KMS-11 (cell line): ENCODE measurements around the gene CHRDL1.

Experiments
- H2AFZ ChIP-seq: fragments of 200-600 bp; sonication (generic); 2 replicates; pipeline ENCODE4 v1.6.1; 2016; ENCODE audit warnings: antibody characterized with exemption, mixed run types, low read depth
- H3K27ac ChIP-seq: fragments of 200-600 bp; sonication (generic); 2 replicates; pipeline ENCODE4 v1.6.1; 2016; ENCODE audit warnings: mild to moderate bottlenecking, mixed run types
- H3K27me3 ChIP-seq: fragments of 200-600 bp; sonication (generic); 2 replicates; pipeline ENCODE4 v1.6.1; 2017; ENCODE audit warnings: mild to moderate bottlenecking, low read depth, mixed run types, moderate library complexity; ENCODE audit not compliant: insufficient read depth
- H3K36me3 ChIP-seq: fragments of 200-600 bp; sonication (generic); 2 replicates; pipeline ENCODE4 v1.6.1; 2017; ENCODE audit warnings: mild to moderate bottlenecking, mixed run types; ENCODE audit not compliant: insufficient read depth
- H3K4me1 ChIP-seq: fragments of 200-600 bp; sonication (generic); 2 replicates; pipeline ENCODE4 v1.6.1; 2016; ENCODE audit warnings: mild to moderate bottlenecking, low read depth, mixed run types; ENCODE audit not compliant: poor library complexity, severe bottlenecking
- H3K4me2 ChIP-seq: fragments of 200-600 bp; sonication (generic); 2 replicates; pipeline ENCODE4 v1.7.0; 2016; ENCODE audit warnings: mild to moderate bottlenecking, mixed run types
- H3K4me3 ChIP-seq: fragments of 200-600 bp; sonication (generic); IDR thresholded peaks from 2 replicates; pipeline ENCODE4 v1.6.1; 2017; ENCODE audit warnings: low read depth, low read length, mixed read lengths; ENCODE audit not compliant: insufficient read depth
- H3K79me2 ChIP-seq: fragments of 200-600 bp; sonication (generic); 2 replicates; pipeline ENCODE4 v1.6.1; 2016; ENCODE audit warnings: low read depth, mixed run types; ENCODE audit not compliant: insufficient read depth
- H3K9ac ChIP-seq: fragments of 200-600 bp; sonication (generic); 2 replicates; pipeline ENCODE4 v1.6.1; 2016; ENCODE audit warnings: mild to moderate bottlenecking, mixed run types
- H4K20me1 ChIP-seq: fragments of 200-600 bp; sonication (generic); 2 replicates; pipeline ENCODE4 v1.6.1; 2016; ENCODE audit warnings: mild to moderate bottlenecking, mixed run types; ENCODE audit not compliant: insufficient read depth
- TF ChIP-seq, protein P1 (sequence below): fragments of 200-600 bp; sonication (generic); conservative IDR thresholded peaks from 2 replicates; pipeline ENCODE4 v1.6.1; 2017; ENCODE audit warnings: low read depth, mild to moderate bottlenecking, antibody characterized with exemption, low read length, moderate library complexity, mixed read lengths

CHRDL1 gene

GRCh38 chrX:110743679-110744340 is 51.8 kb downstream of the CHRDL1 start:
- Histone ChIP-seq H3K4me2 (no peak overlapping the region), H3K36me3 (no peaks in the 10 kb centered on the region), H2AFZ (no peak overlapping the region), H3K27me3 (no peaks in the 10 kb centered on the region), H3K4me1 (no peaks in the 10 kb centered on the region), H3K79me2 (no peaks in the 10 kb centered on the region), H3K4me3 (no peak overlapping the region), H4K20me1 (no peaks in the 10 kb centered on the region), H3K9ac (no peak overlapping the region), H3K27ac (no peak overlapping the region)
- TF ChIP-seq, protein P1, sequence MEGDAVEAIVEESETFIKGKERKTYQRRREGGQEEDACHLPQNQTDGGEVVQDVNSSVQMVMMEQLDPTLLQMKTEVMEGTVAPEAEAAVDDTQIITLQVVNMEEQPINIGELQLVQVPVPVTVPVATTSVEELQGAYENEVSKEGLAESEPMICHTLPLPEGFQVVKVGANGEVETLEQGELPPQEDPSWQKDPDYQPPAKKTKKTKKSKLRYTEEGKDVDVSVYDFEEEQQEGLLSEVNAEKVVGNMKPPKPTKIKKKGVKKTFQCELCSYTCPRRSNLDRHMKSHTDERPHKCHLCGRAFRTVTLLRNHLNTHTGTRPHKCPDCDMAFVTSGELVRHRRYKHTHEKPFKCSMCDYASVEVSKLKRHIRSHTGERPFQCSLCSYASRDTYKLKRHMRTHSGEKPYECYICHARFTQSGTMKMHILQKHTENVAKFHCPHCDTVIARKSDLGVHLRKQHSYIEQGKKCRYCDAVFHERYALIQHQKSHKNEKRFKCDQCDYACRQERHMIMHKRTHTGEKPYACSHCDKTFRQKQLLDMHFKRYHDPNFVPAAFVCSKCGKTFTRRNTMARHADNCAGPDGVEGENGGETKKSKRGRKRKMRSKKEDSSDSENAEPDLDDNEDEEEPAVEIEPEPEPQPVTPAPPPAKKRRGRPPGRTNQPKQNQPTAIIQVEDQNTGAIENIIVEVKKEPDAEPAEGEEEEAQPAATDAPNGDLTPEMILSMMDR = no peak

- Histone ChIP-seq H3K4me3 (no peak overlapping the region), H3K27me3 (no peaks in the 10 kb centered on the region), H3K4me2 (no peak overlapping the region), H2AFZ (no peak overlapping the region), H3K36me3 (no peaks in the 10 kb centered on the region), H4K20me1 (no peaks in the 10 kb centered on the region), H3K9ac (no peak overlapping the region), H3K79me2 (no peaks in the 10 kb centered on the region), H3K27ac (no peak overlapping the region), H3K4me1 (no peaks in the 10 kb centered on the region)
- TF ChIP-seq, protein P1 = no peak
Observed at GRCh38 chrX:110741213-110741796, 54.3 kb downstream of the CHRDL1 start.

- Histone ChIP-seq H3K9ac (no peak overlapping the region), H3K4me1 (no peaks in the 10 kb centered on the region), H3K79me2 (no peaks in the 10 kb centered on the region), H3K4me3 (no peak overlapping the region), H2AFZ (no peak overlapping the region), H3K27ac (no peak overlapping the region), H4K20me1 (no peaks in the 10 kb centered on the region), H3K4me2 (no peak overlapping the region), H3K27me3 (no peaks in the 10 kb centered on the region), H3K36me3 (no peaks in the 10 kb centered on the region)
- TF ChIP-seq, protein P1 = no peak
Observed at GRCh38 chrX:110734894-110735541, 60.6 kb downstream of the CHRDL1 start.

DNA sequence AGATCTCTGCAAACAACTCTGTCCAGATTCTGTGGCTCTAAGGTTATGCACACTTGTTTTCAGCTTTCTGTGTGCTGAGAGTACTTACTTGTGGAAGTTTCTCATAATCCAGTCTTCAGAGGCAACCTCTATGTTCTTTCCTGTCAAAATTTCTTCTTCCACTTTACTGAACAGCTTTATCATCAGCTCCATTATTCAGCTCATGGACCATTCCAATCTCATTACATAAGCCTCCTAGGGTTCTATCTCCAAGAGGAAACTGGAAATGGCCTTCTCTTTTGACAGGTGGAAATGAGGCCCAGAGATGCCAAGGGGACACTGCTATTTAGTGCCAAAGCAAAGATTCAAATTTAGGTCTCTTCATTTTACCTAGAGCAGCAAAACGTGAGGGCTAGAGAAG is 61.3 kb downstream of the CHRDL1 start:
- Histone ChIP-seq H3K27me3 (no peaks in the 10 kb centered on the region), H3K4me1 (no peaks in the 10 kb centered on the region), H2AFZ (no peak overlapping the region), H4K20me1 (no peaks in the 10 kb centered on the region), H3K27ac (no peak overlapping the region), H3K36me3 (no peaks in the 10 kb centered on the region), H3K4me3 (no peak overlapping the region), H3K79me2 (no peaks in the 10 kb centered on the region), H3K4me2 (no peak overlapping the region), H3K9ac (no peak overlapping the region)
- TF ChIP-seq, protein P1 = no peak
